ENCODE results near the gene SPINK8.
"Not testable (repeated sequence)": the region's sequence is repeated elsewhere in the genome, so short reads cannot be mapped to it uniquely, and the experiment has no call there.

SPINK8 gene

GRCh38 chr3:48333346-48334245, at the start of gene SPINK8:
SPINK8 (minus strand) TSS chr3:48333661; CDS start chr3:48328341, 5,320 bp downstream.
- DNase-seq, result peak; percentile 17 to 53

- no peak for DNase-seq
These were observed 39.5 kb upstream of the SPINK8 start for GRCh38 chr3:48372862-48373435.

GRCh38 chr3:48372377-48372770, 38.9 kb upstream of the SPINK8 start:
- DNase-seq, result no peak

DNA sequence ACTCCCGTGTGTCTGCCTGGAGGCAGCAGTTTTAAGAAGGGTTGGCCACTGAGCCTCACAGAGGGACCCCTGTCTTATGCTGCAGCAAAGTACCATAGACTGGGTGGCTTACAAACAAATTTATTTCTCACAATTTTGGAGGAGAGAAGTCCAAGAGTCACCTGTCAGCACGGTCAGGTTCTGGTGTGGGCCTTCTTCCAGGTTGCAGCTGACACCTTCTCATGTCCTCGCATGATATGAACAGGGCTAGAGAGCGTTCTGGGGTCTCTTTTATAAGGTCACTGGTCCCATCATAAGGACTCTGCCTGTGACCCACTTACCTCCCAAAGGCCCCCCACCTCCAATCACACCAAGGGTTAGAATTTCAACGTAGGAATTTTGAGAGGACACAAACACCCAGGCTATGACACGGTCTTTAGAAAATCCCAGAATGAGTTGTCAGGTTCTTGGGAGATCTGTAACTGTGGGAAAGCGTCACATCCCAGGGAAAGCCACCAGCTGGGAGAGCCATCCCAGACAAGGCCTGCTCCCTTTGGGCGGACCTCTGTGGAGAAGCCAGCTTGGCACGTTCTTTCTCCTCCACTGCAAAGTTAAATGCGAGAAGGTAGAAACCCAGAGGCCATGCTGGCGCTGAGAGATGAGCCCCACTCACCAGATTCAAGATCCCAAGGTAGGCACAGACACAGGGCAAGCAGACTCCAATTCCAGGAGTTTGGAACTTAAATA, 38.4 kb upstream of the SPINK8 start, which contains the start of gene FBXW12:
TSS of gene FBXW12 (plus strand) at position 569 of the 726 bp plus-strand sequence. CDS start 549 bp downstream, outside the sequence.
- no peak for DNase-seq

GRCh38 chr3:48370333-48370713, 36.9 kb upstream of the SPINK8 start:
- DNase-seq, result no peak

DNA sequence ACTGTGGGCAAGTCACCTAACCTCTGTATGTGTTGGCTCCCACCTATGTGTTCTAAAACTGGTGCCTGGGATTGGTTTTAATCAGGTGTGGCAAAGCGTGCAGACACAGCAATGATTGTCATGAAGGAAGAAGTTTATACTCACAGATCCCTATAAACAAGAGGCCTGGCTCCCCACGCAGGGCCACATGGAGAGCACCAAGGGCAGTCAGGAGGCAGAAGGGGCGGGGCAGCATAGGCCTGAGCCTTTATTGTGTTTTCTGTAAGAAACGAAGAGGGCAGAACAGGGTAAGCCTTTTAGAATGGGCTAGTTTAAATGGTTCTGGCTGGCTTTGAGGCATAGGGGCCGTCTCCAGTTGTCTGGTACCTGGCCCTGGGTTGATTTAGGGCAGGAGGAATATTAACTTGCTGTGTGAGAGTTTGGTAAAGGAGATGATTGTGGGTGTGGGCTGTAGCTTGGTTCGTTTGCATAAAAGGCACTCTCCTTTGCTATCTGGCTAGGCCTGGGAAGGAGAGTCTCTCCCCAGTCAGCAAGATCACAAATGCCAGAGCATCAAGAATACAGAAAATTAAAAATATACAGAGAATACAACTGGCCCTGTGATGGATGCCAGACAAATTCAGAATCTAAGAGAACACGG, 36.4 kb upstream of the SPINK8 start:
- DNase-seq, result no peak

DNA sequence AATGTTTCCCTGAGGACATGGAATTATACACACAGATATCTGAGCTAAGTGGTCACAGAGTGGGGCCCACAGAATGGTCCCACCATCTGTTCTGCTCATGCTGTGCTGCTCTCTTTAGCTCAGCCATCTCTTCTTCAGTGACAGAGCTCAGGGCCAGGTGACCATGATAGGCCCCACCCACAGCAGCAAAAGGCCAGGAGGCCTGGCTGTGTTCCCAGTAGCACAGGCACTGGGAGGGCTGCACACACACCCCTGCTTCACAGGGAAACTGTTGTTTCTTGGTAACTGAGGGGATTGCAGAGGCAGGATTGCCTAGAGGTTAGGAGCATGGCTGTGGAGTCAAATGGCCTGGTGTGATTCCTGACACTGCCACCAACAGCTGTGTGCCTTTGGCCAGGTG, 33.7 kb upstream of the SPINK8 start:
- no peak for DNase-seq

DNA sequence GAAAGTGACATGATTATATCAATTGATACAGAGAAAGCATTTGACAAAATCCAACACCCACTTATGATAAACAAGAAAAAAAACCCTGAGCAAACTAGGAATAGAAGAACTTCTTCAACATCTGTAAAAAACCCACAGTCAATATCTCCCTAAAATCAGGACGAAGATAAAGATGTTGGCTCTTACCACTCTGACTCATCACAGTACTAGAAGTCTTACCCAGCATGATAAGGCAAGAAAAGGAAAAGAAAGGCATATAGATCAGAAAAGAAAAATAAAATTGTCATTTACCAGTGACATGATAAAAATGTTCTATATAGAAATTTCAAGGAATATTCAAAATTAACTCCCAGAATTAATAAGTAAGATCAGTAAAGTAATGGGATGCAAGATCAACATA, 31.4 kb upstream of the SPINK8 start:
- DNase-seq, result no peak

DNA sequence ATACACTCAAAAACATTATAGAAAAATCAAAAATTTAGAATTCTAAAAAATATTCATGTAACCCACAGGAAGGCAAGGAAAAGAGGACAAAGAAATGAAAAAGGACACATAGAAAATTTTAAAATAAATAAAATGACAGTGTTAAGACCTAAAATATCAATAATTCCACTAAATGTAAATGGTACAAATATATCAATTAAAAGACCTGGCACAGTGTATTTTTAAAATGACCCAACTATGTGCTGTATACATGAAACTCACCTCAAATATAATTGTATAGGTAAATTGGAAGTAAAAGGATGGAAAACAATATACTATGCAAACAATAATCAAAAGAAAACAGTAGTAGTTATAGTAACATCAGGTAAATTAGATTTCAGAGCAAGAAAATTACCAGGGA, 28.5 kb upstream of the SPINK8 start:
- DNase-seq, result no peak

- DNase-seq, result no peak
These were observed 23.0 kb upstream of the SPINK8 start for GRCh38 chr3:48356419-48356818.

DNA sequence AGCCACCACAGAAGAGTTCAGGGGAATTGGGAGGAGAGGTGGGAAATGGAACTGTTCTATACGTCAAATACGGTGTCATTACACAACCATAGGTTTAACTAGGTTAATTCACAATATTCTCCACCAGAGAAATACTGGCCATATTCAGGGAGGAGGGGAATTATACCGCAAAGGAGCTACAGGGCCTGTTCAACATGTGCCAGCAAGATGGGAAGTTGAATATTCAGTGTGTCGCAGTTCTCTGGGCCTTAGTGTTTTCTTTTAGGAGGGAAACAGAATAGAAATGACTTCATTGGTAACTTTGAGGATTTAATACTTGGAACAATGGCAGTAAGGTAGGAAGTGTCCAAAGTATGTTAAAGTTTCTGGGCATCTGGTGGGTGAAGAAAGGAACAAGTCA, 20.5 kb upstream of the SPINK8 start:
- no peak for DNase-seq

DNA sequence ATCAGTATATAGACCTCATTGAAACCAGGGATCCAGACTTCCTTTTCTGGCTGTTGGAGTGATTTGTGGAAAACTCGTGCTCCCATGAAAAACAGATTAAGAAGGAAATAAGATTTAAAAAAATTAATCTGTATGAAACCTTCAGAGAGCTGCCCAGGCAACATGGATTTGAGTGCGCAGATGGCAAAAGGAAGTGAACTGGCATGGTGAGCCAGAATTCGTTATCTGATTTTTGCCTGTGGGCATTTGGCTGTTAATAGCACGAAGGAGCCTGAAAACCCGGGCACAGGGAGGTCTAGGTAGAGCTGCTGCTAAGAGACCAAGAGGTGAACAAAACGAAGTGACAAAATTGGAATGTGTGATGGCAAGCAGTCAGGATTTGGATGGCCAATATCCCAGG, 19.1 kb upstream of the SPINK8 start:
- no peak for DNase-seq

DNA sequence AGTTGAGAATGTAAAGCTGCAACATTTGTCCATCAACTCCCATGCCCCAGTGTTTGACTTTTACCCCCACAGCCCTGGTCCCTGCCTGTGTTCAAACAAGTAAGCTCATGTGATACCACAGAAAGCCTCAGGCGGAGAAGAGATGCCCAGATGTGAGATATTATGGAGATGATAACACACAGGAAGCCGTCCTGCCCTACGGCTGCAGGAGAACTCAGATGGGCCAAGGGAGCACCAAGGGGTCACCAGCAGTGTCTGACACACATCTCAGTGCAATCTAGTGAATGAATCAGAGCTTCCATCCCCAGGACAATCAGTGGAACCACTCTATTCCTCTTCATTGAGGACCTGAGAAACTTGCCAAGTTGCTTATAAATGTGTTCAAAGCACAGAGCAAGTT, 14.0 kb upstream of the SPINK8 start:
- DNase-seq, result no peak

DNA sequence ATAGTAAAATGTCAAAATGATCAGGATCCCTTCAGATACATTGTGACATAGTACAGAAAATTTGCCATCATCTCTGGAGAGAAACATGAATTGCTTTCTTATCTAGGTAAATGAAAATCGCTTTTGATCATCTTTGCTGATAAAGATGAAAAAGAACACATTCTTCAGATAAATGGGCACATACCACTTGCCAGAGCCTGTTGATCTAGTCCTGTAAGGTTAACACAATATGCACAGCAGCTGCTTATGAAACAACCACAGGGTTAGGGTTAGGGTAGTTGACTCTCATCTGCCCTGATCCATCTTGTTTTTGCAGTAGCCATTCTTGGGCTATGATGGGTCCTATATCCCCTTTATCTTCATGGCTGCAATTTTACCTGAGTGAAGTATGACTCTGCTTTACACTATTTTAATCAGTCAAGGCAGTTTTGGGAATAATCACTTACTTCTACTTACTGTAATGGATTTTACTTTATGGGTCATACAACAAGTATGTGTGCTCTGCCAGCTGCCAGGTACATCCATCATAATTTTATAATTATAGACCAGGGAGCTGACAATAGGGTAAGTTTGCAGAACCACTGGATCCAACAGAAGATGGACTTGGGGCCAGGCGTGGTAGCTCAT, 12.6 kb upstream of the SPINK8 start:
- no peak for DNase-seq

DNA sequence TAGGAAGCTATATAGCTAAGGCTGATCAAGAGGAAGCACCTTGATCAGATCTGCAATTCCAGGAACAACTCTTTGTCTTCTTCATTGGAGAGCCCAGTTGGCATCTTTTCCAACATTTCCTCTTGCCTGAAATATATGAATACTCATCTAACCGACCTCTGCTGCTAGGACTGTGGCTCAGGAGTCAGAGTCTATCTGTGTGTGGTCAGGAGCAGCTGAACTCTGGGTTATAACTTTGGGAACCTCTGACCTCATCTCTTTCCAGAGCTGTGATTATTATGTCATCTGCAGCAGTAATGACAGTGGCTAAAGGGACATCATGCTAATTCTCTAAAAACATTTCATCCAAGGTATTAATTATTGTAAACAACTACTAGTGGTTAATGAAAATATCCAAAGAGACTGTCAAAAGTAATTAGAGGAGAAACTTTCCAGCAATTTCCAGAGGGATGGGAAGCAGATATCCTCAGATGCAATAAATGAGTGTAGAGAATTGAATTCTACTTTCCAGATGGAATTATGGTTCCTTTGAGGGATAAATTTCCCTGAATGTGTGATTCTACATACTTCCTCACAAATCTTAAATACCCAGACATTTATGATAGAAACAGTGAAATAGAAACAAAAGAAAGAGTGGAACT, 11.5 kb upstream of the SPINK8 start:
- no peak for DNase-seq

DNA sequence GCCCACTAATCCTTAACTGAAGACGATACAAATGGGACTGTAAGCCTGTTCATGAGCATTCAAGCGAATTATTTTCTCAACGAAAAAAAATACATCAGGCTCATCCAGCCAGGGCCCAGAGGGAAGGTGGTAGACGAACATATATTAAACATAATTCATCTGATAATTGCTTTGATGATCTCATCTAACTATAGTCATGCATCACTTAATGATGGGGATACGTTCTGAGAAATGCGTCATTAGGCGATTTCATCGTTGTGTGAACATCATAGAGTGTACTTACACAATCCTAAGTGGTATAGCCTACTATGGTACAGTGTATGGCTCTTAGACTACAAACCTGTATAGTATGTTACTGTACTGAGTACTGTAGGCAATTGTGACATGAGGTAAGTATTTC, 10.0 kb upstream of the SPINK8 start:
- no peak for DNase-seq

- DNase-seq, result no peak
These were observed 5.2 kb upstream of the SPINK8 start for GRCh38 chr3:48338635-48339034.

GRCh38 chr3:48337536-48337935, 4.1 kb upstream of the SPINK8 start:
- DNase-seq, result not testable (repeated sequence)

DNA sequence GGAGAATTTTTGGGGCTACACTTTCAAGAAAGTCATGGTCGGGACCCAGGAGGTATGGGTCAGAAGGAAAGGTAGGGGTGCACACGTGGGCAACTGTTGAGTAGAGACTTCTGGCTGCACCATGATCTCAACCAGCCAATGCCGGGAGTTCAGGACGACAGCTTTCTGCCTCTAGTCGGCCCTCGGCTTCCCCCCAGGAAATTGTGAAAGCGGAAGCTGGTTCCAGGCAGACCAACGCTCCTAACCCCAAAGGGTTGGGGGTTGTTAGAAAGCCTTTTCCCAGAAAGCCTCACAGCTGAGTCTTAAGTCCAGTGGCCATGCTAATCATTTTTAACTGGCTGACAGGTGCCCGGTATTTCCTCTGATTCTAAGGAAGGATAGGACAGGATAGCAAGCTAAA, 1.8 kb upstream of the SPINK8 start:
- peak; percentile 11 to 17 for DNase-seq

- no peak for DNase-seq
These were observed 1.1 kb upstream of the SPINK8 start for GRCh38 chr3:48334605-48335004.

DNA sequence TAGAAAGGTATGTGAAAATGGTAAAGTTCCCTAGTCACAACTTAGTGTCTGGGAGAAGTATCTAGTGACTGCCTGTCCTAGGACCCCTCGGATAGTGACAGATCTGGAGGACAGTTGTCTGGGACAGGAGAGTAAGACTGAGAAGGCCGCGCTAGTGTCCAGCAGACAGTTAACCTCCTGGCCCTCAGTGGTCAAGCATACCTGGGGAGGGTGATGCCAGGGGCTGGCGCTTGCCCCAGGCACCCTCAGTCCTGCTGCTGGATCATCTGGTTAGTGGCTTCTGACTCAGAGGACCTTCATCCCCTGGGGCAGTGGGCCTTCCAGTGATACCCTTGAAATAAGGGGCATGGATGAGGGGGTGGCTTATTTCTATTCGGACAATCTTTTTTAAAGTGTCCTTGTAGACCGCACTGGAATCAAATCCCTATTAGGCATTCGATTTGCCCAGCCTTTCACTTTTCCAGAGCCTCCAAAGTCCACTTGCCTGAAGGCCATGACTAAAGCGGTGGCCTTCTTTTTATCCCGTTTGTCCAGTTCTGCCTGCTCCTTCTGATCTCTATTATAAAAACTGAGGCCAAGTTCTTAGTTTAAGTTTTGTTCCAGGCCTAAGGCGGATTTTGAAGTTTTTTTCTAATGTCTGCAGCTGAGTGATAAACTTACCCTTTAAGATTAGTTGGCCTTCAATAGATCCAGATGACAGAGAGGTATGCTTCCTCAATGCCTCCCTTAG, 1.6 kb downstream of the SPINK8 start:
- not testable (repeated sequence) for DNase-seq

All from inflammatory macrophage treated with lipopolysaccharide for 1 hour (primary cell).